ENCODE data around the gene ADAMTS12.

ADAMTS12 gene

DNA sequence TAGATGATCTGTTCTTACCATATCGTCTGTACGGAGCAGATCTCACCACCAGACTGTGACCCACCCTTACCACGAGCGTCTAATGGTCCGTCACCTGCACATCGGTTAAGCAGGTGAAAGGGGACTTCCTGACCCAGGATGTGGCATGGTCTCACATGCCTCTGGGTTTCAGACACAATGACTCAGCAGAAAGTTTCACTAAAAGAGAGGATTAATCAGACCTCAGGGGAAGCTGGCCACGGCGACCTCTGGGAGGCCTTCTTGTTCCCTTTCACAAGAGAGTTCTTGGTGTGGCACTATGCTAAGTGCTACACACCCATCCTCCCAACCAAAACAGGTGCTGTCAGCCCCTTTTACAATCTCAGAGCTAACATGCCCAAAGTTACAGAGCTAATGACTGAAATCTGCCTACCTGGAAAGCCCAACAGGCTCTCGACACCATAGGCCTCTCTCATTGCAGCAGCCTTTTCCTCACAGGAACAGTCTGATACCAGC is 41.6 kb downstream of the ADAMTS12 start:
- DNase-seq (ENCODE audit: low read depth in 4 of 4, low spot score in 1 of 4): peak in 1 of 4 experiments; percentile 13

DNA sequence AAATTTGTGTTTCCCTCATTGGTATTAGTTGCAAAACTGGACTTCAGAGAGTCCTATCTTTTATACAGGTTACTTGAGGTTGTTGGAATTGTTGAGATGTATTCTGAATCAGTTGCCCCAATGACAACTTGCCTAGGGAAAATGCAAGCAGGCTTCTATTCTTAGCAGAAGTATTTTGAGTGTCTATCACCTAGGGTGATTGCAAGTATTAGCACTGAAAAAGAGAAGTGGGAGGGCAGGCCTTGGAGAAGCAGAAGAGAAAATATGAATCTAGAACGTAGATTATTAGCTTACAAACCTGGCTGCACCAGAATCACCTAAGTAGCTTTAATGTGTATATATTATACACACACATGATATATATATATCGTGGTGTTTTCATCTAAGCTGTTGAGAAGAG is 43.2 kb downstream of the ADAMTS12 start:
- DNase-seq (ENCODE audit: low read depth in 4 of 4, low spot score in 1 of 4): no peak

DNA sequence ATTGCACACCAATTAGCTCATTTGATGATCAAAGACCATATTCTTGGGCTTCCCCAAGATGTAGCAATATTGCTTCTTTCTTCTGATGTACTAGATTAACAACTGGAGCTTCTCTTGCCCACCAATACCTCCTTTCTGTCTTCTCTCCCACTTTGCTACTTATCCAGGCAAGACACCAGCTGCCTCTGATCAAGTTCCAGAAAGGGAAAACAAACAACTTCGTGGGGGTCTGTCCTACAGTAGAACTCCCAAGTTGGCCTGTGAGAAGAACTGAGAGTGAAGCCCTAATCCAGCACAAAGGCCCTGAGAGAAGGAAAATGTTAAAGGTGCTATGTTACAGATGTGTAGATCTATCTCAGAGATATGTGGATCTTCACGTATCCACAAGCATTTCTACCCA is 44.9 kb downstream of the ADAMTS12 start:
- no peak for DNase-seq (ENCODE audit: low read depth in 4 of 4, low spot score in 1 of 4)

GRCh38 chr5:33843579-33843978 is 48.2 kb downstream of the ADAMTS12 start:
- DNase-seq (ENCODE audit: low read depth in 4 of 4, low spot score in 1 of 4): no peak

GRCh38 chr5:33842456-33842855 is 49.3 kb downstream of the ADAMTS12 start:
- no peak for DNase-seq (ENCODE audit: low read depth in 4 of 4, low spot score in 1 of 4)

- DNase-seq (ENCODE audit: low read depth in 4 of 4, low spot score in 1 of 4): no peak
Measured at GRCh38 chr5:33841891-33842290, 49.9 kb downstream of the ADAMTS12 start.

GRCh38 chr5:33840927-33841547 is 50.8 kb downstream of the ADAMTS12 start:
- no peak for DNase-seq (ENCODE audit: low read depth in 4 of 4, low spot score in 1 of 4)

GRCh38 chr5:33837301-33837700 is 54.5 kb downstream of the ADAMTS12 start:
- DNase-seq (ENCODE audit: low read depth in 4 of 4, low spot score in 1 of 4): no peak

GRCh38 chr5:33834334-33834733 is 57.5 kb downstream of the ADAMTS12 start:
- no peak for DNase-seq (ENCODE audit: low read depth in 4 of 4, low spot score in 1 of 4)

DNA sequence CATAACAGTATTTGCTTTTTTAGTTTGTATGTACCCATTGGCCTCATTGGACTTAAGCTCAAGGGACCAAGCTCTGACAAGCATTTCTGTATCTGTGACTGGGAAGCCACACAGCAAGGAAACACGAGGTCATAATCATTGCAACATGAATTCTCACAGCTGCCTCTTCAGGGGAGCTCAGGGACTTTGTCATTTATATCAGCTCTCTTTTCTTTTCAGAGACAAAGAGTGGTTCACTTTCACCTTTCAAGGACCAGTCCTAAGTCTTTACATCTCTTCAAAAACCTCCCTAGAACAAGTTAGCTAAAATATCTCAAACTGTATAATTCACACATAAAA is 58.6 kb downstream of the ADAMTS12 start:
- no peak for DNase-seq (ENCODE audit: low read depth in 4 of 4, low spot score in 1 of 4)

GRCh38 chr5:33832404-33833236 is 59.2 kb downstream of the ADAMTS12 start:
- no peak for DNase-seq (ENCODE audit: low read depth in 4 of 4, low spot score in 1 of 4)

DNA sequence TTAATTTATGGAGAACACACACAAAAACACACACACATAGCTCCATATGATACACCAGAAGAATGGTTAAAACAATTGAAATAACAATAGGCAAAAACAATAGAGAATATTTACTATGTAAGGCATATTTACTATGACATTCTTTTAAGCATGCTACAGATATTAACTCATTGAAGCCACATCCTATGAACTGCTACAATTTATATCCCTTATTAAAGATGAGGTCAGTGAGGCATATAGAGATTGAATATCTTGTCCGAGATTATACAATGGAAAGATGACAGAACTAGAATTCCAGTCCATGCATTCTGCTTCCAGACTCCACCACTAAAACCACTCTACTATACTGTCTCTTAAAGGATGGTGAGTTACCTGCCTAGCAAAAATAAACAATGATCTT is 60.7 kb downstream of the ADAMTS12 start:
- no peak for DNase-seq (ENCODE audit: low read depth in 4 of 4, low spot score in 1 of 4)

DNA sequence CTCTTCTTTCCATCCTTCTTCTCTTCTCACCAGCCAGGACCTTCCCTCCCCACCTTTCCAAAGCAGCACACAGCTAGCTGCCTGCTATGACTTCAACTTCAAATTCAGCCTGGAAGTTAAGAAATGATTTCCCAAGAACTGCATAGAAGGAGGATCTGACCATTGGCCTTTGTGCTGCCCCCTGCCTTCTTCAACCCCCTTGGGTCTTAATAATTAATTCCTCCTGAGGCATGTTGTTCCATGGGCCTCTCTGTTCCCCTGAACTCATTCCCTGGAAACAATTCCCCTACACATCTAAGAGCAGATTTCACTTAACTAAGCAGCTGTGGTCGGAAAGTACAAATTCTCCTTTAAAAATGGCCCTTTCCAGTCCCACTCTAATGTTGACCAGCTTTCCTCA is 62.4 kb downstream of the ADAMTS12 start:
- no peak for DNase-seq (ENCODE audit: low read depth in 4 of 4, low spot score in 1 of 4)

DNA sequence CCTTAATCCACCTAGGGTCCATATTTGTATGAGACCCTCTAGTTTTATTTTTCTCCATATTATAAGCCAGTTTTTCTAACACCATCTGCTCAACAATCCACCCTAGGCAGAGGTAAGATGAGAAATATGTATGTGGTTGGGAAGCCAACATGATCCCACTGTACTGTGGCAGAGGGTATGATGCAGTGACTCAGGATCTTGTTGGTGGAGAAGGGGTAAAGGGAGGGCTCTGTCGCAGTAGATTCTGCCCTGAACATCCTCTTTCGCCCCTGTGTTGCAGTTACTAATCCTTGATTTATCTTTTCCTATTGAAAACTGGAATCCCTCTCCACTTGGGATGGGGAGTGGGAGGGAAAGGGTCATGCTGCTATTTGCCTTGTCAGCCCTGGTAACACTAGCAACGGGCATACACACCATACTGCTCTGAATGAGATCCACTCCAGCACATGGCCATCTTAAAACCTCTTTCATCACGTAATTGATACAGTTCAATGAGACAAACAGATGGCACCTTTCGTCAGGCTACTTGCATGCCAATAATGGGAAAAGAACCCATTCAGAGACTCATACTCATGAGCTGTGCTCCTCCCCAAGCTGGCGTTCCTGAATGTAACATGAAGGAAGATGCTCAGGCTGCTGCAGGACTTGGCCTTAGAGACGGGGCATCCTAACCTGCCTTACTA is 63.0 kb downstream of the ADAMTS12 start:
- DNase-seq (ENCODE audit: low read depth in 4 of 4, low spot score in 1 of 4): no peak

GRCh38 chr5:33827885-33828284 is 63.9 kb downstream of the ADAMTS12 start:
- no peak for DNase-seq (ENCODE audit: low read depth in 4 of 4, low spot score in 1 of 4)

DNA sequence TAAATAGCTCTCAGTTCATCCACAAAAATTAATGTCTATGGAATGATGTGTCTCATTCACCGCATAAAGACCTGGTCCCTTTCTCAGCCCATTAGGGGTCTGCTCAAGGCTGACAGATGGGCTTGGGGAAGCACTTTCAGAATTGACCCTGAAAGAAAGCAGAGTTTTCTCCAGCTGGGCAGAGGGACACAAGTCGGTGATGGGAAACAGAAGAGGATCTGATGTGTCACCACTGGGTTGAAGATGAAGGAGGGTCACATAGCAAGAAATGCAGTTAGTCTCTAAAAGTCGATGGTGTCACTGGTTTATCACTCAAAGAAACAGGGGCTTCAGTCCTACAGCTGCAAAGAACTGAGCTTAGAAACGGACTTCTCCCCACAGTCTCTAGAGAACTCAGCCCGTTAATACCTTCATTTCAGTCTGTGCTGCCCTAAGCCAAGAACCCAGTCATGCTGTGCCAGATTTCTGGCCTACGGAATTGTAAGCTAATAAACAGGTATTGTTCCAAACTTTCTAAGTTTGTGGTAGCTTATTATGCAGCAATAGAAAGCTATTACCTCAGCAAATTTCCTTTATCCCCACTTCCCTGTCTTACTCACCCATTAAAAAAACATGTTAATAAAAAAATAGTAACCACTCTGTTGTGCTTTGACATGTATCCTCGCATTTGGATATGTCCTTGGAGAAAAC is 64.6 kb downstream of the ADAMTS12 start:
- no peak for DNase-seq (ENCODE audit: low read depth in 4 of 4, low spot score in 1 of 4)

- no peak for DNase-seq (ENCODE audit: low read depth in 4 of 4, low spot score in 1 of 4)
Measured at GRCh38 chr5:33824516-33825195, 67.1 kb downstream of the ADAMTS12 start.

DNA sequence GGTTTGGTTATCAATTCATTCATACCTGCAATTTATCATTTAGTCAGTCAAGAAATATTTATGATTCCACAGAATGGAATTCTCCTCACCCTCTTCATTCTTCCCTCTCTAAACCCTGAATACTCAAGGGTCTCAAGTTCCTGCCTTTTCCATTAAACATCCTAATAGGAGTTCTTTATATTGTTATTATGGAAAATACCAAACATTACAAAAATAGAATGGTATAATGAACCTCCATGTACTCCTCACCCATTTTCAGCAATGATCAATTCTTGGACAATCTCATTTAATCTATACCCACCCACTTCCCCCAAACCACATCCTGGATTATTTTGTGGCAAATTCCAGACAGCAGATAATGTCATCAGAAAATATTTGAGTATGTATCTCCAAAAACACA is 74.5 kb downstream of the ADAMTS12 start:
- no peak for DNase-seq (ENCODE audit: low read depth in 4 of 4, low spot score in 1 of 4)

- no peak for DNase-seq (ENCODE audit: low read depth in 4 of 4, low spot score in 1 of 4)
Measured at GRCh38 chr5:33816791-33817190, 75.0 kb downstream of the ADAMTS12 start.

DNA sequence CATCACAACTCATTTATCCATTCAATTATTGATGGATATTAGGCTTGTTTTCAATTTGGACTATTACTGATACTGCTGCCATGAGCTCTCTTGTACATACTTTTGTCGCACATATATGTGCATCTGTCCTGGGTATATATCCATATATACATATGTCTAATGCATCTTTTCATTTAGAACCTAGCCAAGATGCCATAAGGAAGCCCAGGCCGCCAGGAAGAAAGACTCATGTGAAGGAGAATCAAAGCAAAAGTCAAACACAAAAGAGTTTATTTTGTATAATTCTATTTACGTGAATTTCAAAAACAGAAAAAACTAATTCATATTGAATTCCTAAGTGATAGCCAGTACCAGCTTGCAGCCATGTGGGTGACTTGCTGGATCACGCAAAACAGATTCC is 79.0 kb downstream of the ADAMTS12 start:
- no peak for DNase-seq (ENCODE audit: low read depth in 4 of 4, low spot score in 1 of 4)

Measured in stimulated activated CD4-positive, alpha-beta T cell treated with anti-CD3 and anti-CD28 coated beads, Interleukin-1b, Interleukin-23, amount 100 ng/mL, for 24 hours (primary cell).